NCI-H524 (cell line): ENCODE results near the gene TTC22.

Experiments used
- DNase-seq, 2 experiments: peaks; one replicate each; lab custom pipeline; 2025; lab: John Stamatoyannopoulos, UW

The TTC22 gene

DNA sequence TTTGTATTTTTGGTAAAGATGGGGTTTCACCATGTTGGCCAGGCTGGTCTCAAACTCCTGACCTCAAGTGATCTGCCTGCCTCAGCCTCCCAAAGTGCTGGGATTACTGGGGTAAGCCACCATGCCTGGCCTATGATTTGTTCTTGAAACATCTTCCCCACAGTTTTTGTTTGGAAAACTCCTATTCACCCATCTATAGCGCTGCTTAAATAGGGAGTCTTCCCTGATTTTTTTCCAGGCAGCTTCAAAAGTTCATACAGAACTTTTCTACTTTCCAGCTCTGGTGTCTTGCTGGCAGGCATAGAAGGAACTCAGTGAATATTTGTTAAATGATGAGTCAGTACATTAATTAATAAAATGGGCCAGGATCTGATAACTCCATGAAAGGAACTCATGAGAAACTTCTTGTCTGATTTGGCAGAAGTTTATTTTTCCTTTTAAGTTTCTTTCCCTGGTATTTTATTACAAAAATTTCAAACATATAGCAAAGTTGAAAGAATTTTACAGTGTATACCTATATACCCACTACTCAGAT, 33.0 kb upstream of the TTC22 start:
- no peak for DNase-seq

DNA sequence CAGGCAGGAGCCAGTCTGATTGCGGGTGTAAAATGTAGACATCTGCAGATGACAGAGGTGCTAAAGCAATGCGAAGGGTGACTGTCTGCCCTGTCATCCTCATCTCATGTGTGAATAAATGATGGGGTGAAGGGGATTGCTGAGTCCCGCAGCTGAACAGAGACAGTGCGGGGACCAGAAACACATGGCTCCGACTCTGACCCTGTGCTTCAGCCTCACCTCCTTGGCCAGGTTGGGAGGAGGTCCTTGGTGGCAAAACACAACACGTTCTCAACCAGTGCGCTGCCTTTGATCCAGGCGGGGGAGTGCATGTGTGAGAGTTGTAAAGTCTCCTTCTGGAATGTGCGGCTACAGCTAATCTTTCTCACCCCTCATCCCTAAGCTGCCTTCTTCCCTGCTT, 32.0 kb upstream of the TTC22 start:
- DNase-seq: no peak

DNA sequence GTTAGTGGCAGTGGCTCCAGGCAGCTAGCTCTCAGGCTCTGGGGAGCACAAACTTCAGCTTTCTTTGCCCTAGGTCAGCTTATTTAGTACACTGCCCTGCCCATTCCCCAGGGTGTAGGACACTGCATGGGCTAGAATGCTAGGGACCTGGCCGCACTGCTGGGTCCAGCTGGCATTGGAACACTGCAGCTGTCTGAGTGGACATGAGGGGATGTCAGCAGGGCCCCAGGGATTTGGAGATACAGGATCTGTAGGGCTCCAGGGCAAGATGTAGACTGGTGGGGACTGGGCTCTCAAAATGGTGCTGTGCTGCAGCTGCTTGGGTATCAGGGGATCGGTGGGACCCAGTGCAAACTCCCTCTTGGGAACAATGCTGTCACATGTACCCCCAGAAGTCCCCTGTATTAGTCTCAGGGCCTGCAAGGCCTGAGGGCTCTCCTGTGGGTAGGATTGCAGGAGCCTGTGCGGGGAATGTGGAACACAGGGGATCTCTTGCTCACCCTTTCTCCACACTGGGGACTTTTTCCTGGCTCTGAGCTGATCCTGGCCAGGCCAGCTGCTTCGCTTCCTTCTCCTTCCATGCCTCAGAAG, 25.2 kb upstream of the TTC22 start:
- DNase-seq: no peak

DNA sequence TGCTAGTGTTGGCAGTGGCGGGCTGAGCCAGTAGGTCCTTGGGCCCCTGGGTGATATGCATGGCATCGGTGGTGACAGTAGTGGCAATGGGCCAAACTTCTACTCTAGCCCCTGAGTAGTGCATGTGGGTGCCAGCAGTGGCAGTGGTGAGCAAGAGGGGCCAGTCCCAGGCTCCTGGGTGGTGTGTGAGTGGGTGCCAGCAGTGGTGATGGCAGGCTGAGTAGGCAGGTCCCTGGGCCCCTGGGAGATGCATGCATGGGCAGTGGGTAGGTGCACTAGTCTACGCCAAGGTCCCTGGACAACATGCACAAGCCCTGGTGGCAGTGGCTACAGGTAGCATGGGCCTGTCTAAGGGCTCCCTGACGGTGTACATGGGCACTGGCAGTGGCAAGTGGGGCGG, 24.6 kb upstream of the TTC22 start:
- DNase-seq: no peak

DNA sequence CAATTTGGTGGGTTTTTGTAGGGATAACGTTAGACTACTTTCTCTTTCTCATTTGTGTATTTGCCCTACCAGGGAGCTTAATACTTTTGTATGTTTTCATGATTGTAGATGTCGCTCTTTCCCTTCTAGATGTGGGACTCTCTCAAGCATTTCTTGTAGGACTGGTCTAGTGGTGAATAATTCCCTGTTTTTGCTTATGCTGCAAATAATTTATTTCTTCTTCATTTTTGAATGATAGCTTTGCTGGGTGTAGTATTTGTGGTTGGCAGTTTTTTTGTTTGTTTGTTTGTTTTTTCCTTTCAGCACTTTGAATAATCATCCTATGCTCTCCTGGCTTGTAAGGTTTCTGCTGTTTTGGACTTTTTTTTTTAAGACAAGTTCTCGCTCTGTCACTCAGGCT, 22.5 kb upstream of the TTC22 start:
- no peak for DNase-seq

DNA sequence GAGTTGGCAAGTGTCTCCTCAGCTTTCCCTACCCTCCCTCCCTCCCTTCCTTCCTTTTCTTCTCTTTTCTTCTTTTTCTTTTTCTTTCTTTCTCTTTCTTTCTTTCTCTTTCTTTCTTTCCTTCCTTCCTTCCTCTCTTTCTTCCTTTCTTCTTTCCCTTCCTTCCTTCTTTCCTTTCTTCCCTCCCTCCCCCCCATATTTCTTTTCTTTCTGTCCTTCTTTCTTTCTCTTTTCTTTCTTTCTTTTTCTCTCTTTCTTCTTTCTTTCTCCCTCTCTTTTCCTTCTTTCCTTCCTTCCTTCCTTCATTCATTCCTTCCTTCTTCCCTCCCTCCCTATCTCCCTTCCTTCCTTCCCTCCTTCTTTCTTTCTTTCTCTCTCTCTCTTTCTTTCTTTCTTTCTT, 18.6 kb upstream of the TTC22 start:
- no peak for DNase-seq

DNA sequence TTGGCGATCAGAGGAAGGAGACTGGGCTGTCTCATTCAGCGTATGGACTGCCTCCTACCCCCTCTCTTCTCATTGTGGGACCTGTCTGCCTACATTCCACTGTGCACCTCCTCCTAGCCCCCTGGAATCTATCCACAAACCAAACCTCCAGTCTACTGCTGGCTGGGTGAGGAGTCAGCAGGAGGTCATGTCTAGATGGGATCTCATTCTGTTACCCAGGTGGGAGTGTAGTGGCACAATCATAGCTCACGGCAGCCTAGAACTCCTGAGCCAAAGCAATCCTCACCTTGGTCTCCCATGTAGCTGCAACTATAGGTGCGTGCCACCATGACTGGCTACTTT, 18.0 kb upstream of the TTC22 start:
- no peak for DNase-seq

DNA sequence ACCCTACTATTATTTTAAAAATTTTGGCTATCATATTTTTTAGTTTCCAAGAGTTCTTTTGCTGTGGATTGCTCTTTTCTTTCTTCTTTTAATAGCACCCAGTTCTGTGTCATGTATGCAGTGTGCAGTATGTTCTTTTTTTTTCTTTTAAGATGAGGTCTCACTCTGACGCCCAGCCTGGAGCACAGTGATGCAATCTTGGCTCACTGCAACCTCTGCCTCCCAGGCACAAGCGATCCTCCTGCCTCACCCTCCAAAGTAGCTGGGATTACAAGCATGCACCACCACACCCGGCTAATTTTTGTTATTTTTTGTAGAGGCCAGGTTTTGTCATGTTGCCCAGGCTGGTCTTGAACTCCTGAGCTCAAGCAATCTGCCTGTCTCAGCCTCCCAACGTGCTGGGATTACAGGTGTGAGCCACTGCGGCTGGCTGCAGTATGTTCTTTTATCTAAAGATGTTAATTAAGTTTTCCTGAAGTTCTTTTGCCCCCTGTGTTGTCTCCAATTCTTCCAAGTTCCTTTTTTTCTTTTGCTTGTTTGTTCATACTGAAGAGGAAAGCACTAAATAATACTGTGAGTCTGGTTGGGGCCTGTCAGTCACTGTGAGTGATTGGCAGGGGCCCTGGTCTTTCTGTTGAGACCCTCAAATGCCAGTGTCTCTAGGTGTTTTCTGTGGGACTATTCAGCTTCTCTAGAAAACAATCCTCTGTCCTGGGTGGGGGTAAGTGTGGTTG, 17.5 kb upstream of the TTC22 start:
- DNase-seq: no peak

DNA sequence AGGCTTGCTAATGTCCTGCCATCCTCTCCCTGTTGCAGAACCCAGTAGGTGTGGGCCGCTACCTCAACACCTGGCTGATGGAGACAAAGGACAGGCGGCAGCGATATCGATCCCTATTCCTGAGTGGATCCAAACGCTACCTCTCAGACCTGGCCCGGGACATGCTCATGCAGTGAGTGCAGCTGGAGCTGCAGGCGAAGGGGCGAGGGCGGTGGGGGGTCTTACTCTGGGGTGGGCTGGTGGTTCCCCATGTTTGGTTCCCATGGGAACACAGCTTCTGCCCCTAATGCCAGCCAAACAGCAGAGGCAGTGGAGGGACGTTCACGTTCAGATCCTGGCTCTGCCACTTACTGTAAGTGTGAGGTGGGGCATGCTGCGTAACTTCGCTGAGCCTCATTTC, 15.8 kb upstream of the TTC22 start:
- DNase-seq: no peak

DNA sequence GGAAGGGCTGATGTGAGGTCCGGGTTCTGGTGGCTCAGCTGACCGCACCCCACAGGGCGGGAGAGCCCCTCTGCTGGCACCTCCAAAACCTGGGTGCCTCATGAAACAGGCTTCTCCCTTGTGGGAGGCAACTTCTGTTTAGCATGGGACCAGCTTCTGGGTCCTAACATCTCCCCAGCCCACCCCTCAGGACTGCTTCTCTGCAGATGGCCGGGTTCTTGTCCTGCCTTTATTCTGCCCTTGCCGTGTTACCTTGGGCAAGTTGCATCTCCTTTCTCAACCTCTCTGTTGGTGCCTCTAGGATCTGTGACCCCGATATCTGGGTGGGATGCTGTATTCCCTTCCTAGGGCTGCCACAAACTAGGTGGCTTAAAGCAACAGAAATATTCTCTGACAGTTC, 15.0 kb upstream of the TTC22 start:
- no peak for DNase-seq

DNA sequence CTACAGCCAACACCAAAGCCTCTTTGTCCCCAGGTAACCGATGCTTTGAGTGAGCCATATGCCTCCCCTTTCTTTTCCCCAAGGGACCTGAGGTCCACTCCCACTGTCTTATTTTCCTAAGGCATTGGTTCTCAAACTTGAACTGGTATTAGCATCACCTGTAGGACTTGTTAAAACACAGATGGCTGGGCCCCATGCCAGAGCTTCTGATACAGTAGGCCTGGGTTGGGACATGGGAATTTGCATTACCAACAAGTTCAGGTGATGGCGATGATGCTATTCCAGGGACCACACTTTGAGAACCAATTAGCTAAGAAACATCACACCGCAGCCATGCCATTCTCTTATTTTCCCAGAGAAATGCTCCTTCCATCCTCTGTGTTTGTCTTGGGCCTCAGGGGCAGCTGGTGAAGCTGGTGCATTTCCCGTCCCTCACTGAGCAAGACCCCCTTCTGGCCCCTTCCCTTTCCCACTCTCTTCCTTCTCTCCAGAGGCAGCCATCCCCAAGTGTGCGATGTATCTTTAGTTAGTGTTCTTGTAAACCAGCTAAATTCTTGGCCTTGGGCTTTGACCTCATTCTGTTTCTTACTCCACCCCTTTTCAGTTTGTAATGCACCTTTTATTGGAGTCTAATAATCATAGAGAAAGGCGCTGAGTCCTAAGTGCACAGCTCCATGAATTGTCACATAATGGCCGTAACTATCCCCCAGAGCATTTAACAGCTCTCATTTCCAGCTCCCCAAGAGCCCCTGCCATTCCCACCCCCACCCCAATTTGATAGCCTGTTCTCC, 14.2 kb upstream of the TTC22 start:
- DNase-seq: peak; percentile 12 to 73

DNA sequence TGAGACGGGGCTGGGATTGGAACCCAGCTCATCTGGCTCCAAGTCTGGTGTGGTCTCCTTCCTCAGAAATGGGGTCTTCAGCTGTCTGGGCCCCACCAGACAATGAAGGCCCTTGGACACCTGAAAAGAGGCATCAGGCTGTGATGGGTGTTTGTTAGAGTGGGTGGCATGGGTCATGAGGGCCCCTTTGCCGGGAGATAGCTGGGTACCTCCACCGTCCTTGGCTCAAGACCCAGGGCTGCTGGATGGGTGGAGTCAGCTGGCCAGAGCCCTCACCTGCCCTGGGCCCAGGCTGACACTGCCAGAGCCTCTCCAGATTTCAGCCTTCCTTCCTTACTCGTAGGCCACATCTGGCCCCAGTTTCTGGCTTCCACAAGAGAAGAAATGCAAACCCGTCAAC, 13.4 kb upstream of the TTC22 start:
- no peak for DNase-seq

DNA sequence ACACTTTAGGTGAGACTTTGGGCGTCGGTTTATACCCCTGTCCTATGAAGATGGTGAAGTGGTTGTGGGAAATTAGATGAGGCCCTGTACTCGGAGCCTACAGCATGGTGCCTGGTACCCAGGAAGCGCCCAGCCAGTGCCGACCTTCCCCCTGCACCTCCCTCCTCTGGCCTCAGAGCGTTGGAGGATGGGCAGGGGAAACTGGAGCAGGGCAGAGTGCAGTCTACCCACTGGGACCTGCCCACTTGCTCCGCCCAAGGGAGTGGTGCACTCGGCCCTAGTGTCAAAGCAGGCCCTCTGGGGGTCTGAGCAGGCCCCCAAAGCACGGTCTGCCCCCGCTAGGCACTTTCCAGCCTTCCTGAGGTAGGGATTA, 13.0 kb upstream of the TTC22 start:
- DNase-seq: no peak

DNA sequence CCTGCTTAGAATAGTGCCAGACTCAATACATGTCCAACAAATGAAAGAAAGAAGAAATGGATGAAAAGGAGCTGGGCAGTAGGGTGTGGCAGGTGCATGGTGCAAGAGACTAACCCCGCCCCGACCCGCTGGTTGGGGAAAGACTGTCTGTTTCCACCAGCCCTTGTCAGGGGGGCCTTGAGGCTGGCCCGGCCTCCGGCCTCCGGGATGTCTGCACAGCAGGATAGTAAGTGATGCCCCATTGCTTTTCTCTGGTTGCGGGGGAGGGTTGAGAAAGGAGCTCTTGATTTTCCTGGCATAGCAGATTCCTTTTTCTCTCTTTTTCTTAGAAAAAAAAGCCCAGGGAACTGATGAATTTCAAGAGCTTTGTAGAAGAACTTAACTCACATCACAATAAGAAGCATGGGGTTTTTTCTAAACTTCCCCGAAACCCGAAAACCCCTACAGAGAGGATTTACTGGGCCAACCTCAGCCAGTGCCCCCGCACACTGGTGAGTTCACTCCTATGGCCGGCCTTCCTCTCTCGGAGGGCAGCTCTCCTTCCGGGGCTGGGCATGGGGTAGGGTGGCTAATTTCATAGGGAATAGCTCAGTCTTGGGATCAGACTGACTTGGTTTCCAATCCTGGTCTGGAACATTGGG, 12.5 kb upstream of the TTC22 start:
- DNase-seq: no peak

DNA sequence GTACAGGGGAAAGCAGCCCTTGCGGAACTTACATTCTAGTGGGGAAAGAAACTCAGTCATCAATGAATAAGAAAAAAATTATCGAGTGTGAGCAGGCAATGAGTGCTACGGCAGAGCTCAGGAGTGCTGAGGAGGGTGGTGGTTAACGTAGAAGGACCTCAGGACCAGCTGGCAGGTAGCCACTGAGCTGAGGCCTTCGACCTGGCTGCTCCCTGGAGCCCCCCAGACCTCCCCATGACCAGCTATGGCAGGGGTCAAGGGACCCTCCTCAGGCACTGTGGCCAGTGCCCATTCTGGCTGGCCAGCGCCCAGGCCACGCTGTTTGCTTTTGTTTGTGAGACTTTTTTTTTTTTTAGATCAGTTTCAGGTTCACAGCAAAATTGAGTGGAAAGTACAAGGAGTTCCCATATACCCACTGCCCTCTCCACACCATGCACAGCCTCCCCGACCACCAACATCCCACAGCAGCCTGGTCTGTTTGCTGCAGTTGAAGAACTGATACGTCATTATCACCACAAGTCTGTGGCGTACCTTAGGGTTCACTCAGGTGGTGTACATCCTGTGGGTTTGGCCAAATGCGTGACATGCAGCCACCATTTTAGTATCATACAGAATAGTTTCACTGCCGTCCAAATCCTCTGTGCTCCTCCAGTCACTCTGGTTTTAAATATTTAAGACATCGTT, 11.8 kb upstream of the TTC22 start:
- DNase-seq: no peak

DNA sequence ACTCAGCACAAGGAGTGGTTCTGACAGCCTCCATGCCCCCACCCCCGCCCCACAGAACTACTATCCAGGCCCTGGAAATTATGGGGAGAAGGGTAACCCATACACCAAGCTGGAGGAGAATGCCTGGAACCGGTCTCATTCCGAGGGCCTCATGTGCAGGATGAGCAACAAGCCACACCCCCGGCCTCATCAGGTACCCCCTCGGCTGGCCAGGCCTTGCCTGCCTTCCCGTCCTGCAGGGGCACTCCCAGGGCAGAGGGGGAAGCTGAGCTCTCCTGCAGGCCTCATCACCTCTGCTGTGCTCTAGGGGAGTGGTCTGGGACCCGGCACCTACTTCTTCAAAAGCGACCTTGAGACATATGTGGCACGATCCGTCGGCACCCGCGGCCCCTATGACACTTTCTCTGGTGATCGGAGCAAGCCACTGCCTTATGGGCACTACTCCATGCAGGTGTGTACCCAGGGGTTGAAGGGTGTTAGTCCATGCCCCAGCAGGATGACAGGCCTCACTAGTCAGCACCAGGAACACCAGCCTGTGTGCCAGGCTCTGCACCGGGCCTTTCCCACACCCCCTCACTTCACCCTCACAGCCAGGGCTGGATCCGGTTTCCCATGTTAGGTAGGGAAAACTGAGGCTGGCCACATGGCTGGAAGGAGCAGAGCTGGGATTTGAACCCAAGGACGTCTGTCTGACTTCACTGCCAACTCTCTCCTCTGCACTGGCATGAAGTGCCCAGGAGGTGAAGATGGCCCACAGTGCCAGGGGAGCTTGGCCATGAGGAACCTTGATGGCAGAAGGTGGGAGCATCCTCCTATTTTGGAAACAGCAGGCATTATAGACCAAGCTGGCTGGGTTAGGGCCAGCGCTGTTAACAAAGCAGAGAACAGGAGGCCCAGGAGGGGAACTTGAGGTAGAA, 10.9 kb upstream of the TTC22 start:
- no peak for DNase-seq

DNA sequence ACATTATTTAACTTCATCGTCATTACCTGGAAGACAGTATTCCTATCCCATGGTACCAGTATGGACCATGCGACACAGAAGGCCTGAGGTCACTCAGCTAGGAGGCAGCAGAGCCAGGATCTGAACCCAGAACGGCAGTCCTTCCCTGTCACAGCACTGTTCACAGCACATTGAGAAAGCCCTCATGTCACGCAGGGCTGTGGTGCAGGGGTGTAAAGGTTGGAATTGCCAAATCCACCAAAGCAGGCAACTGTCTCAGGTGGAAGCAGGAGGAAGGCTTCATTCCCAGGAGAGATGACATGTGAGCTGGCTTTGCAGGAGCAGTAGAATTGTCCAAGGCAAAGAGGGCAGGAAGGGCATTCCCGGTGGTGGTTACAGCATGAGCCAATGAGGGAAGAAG, 9.9 kb upstream of the TTC22 start:
- no peak for DNase-seq

DNA sequence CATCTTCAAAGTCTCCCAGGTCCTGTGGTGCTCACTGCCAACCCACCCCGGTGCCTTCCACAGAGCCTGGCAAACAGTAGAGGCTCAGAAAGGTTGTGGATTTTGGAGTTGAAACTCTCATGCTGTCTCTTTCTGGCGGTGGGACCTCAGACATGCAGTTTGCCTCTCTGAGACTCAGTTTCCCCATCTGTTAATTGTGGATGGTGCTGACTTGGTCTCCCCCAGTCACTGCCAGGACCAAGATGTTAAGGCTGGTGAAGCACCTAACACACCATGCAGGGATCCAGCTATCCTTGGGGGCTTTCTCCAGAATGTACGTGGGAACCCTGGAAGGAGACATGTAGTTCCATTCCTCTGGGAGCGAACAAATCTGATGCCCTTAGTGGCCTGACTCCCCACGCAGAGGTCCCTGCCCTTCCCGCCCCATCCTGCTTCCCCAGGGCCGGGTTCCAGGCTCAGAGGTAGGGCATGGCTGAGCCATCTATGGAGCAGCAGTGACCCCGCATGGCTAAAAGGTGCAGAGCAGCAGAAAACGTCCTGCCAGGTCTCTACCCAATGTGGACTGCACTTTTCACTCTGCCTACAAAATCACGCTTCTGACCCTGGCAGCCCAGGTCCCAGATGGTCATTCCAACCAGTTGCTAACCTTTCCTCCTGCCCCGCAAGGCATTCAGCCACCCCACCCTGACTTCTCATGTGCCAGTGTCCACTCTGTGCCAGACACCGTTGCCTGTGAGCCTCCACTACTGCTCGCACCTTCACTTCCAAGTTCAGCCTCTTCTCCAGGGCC, 9.2 kb upstream of the TTC22 start:
- DNase-seq: peak; percentile 17 to 65

DNA sequence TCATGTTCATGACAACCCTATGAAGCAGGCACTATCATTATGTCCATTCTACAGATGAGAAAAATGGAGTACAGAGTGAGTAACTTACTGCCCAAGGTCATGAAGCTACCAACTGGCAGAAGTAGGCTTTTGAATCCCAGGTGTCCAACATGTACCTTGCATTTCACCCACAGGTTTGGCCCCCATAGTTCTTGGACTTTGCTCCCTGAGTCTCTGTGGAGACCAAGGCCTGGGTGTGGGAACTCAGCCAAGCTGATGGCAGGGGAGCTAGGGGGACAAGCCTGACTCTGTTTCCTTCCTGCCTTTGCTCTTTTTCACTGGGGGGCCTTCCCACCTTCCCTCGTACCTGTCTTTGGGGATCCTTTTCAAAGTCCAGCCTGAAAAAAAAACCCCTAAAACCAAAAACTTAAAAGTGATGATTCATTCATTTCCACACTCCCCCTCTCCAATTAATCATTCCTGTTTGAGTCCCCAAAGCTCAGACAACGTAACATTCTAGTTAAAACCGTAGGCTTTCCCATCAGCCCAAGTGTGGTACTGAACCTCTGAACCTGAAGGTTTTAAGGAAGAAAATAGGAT, 8.5 kb upstream of the TTC22 start:
- DNase-seq: no peak
